Esophagus squamous epithelium (tissue), 4 donors: Measurements from ENCODE around the gene RNASE11.
"Not testable (repeated sequence)": the region's sequence is repeated elsewhere in the genome, so short reads cannot be mapped to it uniquely, and the experiment has no call there.

Experiments
- CTCF ChIP-seq, 6 experiments: fragments of 450-650 bp in 4 of 6; fragments of 200-600 bp in 2 of 6; sonication (generic) in 2 of 6; IDR thresholded peaks; one replicate each; pipeline ENCODE4 v1.5.1; 2016 to 2019; ENCODE audit warnings: antibody characterized with exemption in 6 of 6, mild to moderate bottlenecking in 4 of 6, moderate library complexity in 4 of 6
- POLR2A ChIP-seq, 4 donors: fragments of 450-650 bp; IDR thresholded peaks; one replicate each; pipeline ENCODE4 v1.6.1; 2017; ENCODE audit warnings: antibody characterized with exemption in 4 of 4, mild to moderate bottlenecking in 4 of 4, moderate library complexity in 3 of 4

- TF ChIP-seq CTCF, POLR2A (IDR thresholded peaks at IDR 0.05): not testable (repeated sequence)
Observed at GRCh38 chr14:20570720-20571119, 17.1 kb downstream of the RNASE11 start.
